ENCODE data around the gene MSI1. TPM values are rescaled to one million over a fixed set of nuclear protein-coding genes. Genes with fewer than 3 reads are reported as not detected.

The MSI1 gene
- total RNA-seq, 1 experiment from 2014 or later = 4.1 TPM

DNA sequence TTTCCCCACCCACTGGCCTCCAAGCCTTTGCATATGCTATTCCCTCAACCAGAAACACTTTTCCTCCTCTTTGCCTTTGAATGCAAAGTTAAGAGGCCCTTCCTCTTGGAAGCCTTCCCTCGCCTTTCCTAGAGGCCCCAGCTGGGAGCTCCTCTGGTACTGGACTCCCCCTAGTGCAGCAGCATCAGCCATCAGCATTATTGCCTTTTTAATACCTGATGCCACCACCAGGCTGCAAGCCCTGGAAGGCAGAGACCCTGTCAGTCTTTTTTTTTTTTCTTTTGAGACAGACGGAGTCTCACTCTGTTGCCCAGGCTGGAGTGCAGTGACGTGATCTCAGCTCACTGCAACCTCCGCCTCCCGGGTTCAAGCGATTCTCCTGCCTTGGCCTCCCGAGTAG, 22.3 kb downstream of the MSI1 start:
- ATAC-seq = no peak
- intact Hi-C loops (cut with micrococcal nuclease; ENCODE audit: unreplicated experiment) (no loop called here), in situ Hi-C loops (cut with HindIII; ENCODE audit: low pct_unique_long_range_greater_than_20kb, low sequenced_read_pairs) (no loop called here)
- no peak for DNase-seq (ENCODE audit: low read depth, low spot score)
- ChIA-PET CTCF (interaction anchor here (0.5 to 0.7 kb wide), 6 partner anchors 15 to 280 kb away, joined by 3 to 5 read pairs (median 4); no protein-coding TSS in a partner anchor), POLR2A (interaction anchor here (0.7 kb wide), 2 partner anchors 164 to 700 kb away, joined by 3 to 4 read pairs; no protein-coding TSS in a partner anchor)
- Histone ChIP-seq H3K4me1 (ENCODE audit: control insufficient read depth, insufficient read depth, low read length) (peaks cover 5% of the 10 kb centered on the region), H3K27me3 (ENCODE audit: control insufficient read depth, insufficient read depth, low read length) (no peaks in the 10 kb centered on the region), H3K27ac (ENCODE audit: low read length) (no peak overlapping the region), H3K4me3 (ENCODE audit: low read depth in 2 of 2, low read length in 2 of 2) (no peak overlapping the region), H3K36me3 (ENCODE audit: control insufficient read depth, insufficient read depth, low read length) (no peaks in the 10 kb centered on the region), H3K9me3 (ENCODE audit: control insufficient read depth, insufficient read depth, low read depth, low read length) (no peaks in the 10 kb centered on the region)
- TF ChIP-seq POLR2AphosphoS5 (IDR thresholded peaks at IDR 0.05; ENCODE audit: low read depth, low read length) = no peak
- no peak for TF ChIP-seq CTCF (IDR thresholded peaks at IDR 0.05)
- TF ChIP-seq TCF7L2 (IDR thresholded peaks at IDR 0.05; ENCODE audit: low read depth, low read length) = no peak
- TF ChIP-seq SIN3A (IDR thresholded peaks at IDR 0.05; ENCODE audit: borderline replicate concordance, insufficient read depth, low read depth, low read length) = no peak
- no peak for TF ChIP-seq REST (IDR thresholded peaks at IDR 0.05; ENCODE audit: insufficient read depth in 1 of 2, low read depth in 2 of 2, low read length in 1 of 2)
- BruUV-seq (replicated peaks) = no TSS peak

DNA sequence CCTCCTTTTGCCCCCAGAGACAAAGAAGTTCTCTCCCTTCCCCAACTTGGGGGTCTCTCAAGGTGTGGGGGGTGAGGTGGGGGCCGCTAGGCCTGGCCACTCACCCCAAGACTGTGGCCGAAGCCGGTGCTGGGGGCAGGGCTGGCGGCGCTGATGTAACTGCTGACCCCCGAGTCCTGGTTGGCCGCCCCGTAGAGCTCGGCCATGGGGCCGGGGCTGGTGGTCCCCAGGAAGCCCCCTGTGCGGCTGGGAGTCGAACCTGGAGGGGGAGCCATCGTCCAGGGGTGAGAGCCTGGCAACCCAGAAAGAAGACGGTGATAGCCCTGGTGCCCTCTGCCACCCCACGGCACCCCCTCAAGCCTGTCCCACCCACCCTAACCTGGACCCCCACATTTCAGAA, 22.9 kb downstream of the MSI1 start:
- ATAC-seq (no peak), DNase-seq (ENCODE audit: low read depth, low spot score) (no peak)
- CTCF ChIA-PET = interaction anchor here (0.5 to 0.7 kb wide), 5 partner anchors 14 to 276 kb away, joined by 3 to 5 read pairs (median 5); no protein-coding TSS in a partner anchor
- Histone ChIP-seq H3K27ac (ENCODE audit: low read length) (no peak overlapping the region), H3K9me3 (ENCODE audit: control insufficient read depth, insufficient read depth, low read depth, low read length) (no peaks in the 10 kb centered on the region), H3K27me3 (ENCODE audit: control insufficient read depth, insufficient read depth, low read length) (no peaks in the 10 kb centered on the region), H3K4me1 (ENCODE audit: control insufficient read depth, insufficient read depth, low read length) (peaks cover 5% of the 10 kb centered on the region; the same call in 1 of the 2 replicates), H3K4me3 (ENCODE audit: low read depth in 2 of 2, low read length in 2 of 2) (no peak overlapping the region), H3K36me3 (ENCODE audit: control insufficient read depth, insufficient read depth, low read length) (no peaks in the 10 kb centered on the region)
- no TSS peak for BruUV-seq (replicated peaks)
- TF ChIP-seq CTCF (IDR thresholded peaks at IDR 0.05) (no peak), TCF7L2 (IDR thresholded peaks at IDR 0.05; ENCODE audit: low read depth, low read length) (no peak), SIN3A (IDR thresholded peaks at IDR 0.05; ENCODE audit: borderline replicate concordance, insufficient read depth, low read depth, low read length) (no peak), REST (IDR thresholded peaks at IDR 0.05; ENCODE audit: insufficient read depth in 1 of 2, low read depth in 2 of 2, low read length in 1 of 2) (no peak), POLR2AphosphoS5 (IDR thresholded peaks at IDR 0.05; ENCODE audit: low read depth, low read length) (no peak)
- POLR2A ChIA-PET = interaction anchor here (0.7 kb wide), 2 partner anchors 164 to 701 kb away, joined by 3 to 4 read pairs; no protein-coding TSS in a partner anchor
- intact Hi-C loops (cut with micrococcal nuclease; ENCODE audit: unreplicated experiment) = no loop called here
- in situ Hi-C loops (cut with HindIII; ENCODE audit: low pct_unique_long_range_greater_than_20kb, low sequenced_read_pairs) = no loop called here

Measured in Panc1 (cell line).